Measurements from ENCODE around the gene CCDC110.

- TF ChIP-seq, protein P1, sequence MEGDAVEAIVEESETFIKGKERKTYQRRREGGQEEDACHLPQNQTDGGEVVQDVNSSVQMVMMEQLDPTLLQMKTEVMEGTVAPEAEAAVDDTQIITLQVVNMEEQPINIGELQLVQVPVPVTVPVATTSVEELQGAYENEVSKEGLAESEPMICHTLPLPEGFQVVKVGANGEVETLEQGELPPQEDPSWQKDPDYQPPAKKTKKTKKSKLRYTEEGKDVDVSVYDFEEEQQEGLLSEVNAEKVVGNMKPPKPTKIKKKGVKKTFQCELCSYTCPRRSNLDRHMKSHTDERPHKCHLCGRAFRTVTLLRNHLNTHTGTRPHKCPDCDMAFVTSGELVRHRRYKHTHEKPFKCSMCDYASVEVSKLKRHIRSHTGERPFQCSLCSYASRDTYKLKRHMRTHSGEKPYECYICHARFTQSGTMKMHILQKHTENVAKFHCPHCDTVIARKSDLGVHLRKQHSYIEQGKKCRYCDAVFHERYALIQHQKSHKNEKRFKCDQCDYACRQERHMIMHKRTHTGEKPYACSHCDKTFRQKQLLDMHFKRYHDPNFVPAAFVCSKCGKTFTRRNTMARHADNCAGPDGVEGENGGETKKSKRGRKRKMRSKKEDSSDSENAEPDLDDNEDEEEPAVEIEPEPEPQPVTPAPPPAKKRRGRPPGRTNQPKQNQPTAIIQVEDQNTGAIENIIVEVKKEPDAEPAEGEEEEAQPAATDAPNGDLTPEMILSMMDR (IDR thresholded peaks at IDR 0.05), result no peak
- no peak for TF ChIP-seq POLR2A (IDR thresholded peaks at IDR 0.05)
Observed at GRCh38 chr4:185461565-185461964, 10.0 kb downstream of the CCDC110 start.
